Left renal cortex interstitium (tissue), 4 donors: Measurements from ENCODE around the gene COX20. TPM values are rescaled to one million over a fixed set of nuclear protein-coding genes. Genes with fewer than 3 reads are reported as not detected.

Experiments
- DNase-seq, 4 donors: peaks; one replicate each; pipeline ENCODE4 v3.0.0-alpha.2; 2013; ENCODE audit warnings: low read depth in 4 of 4, low spot score in 2 of 4, missing footprints in 1 of 4
- polyA plus RNA-seq, 4 donors: library from polyadenylated mRNA; unstranded; fragments of 120-200 nt; gene quantifications; one replicate each; pipeline ENCODE4 v1.2.1, GENCODE V29; 2013; ENCODE audit not compliant: insufficient read length in 4 of 4

The COX20 gene
- polyA plus RNA-seq, 4 donors: 106 to 130 (median 112) TPM

DNA sequence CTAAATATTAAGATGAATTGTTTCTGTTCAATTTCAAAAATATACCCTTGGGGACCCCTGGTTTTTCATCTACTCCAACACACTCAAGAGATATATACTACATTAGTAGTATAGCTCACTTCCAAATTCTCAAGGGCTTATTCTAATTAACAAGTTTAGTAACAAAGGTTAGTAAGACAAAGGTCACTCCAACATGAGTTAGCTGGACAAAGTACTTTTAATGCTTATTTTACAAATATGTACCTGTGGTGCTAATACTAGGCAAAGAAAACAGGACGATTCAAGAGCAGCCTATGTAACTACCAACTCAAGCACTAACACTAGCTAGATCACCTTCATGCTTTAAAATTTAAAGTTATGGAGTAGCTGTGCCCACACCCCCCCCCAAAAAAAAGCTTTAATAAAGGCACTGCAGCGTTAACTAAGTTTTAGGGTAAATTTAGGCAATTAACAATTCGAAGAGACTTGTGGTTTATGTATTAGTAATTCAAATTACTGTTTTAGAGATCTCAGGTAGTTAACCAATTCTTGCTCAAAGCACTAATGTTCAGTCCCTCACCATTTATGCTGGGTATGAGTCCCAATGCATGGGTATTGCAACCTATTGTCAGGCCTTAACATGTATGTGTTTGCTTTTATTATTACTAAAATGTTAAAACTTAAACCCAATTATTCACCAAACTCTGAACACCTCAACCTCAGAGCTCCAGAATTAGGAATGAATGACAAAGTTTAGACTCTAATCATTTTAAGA, 14.8 kb downstream of the COX20 start:
- DNase-seq: no peak

DNA sequence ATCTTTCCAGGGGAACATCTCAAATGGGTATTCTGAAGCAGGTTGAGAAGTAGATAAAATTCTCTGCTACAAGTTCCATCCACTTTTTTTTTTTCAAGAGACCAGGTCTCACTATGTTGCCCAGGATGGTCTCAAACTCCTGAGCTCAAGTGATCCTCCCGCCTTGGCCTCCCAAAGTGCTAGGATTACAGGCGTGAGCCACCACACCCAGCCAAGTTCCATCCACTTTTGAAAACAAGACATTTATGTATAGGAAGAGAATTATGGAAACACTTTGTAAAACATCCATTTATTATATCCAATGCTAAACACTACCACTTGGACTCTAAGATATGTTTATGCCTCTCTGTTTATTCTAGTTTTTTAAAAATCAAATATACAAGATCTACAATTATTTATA, 15.4 kb downstream of the COX20 start:
- DNase-seq: no peak

DNA sequence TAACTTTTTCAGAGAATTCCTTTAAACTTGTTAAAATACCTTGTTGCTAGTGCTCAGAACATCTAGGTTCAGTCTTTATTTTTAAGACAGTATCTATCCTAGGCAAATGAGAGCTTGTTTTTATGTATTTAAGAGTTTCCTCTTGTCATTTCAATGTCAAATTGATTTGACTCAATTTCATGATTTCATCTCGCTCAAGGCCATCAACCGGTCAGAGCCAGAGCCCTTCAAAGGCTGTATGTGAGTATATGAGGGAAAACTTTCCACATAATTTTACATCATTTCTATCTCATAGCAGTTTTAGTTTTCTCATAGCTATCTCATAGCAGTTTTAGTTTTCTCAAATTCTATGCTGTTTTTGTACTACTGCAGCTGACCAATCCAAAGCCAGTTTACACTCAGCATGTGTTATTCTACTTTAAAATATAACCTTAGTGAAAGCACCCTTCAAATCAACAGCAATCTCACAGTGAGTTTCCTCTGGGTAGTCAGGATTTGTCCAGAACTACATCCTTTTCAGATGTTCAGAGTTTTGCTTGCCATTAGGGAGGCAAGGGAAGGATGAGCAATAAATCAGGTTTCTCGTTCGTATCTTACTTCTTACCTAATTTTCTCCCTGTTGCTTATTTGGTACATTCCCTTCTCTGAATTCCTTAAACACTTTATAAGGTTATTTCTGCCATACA, 16.2 kb downstream of the COX20 start:
- DNase-seq: no peak

DNA sequence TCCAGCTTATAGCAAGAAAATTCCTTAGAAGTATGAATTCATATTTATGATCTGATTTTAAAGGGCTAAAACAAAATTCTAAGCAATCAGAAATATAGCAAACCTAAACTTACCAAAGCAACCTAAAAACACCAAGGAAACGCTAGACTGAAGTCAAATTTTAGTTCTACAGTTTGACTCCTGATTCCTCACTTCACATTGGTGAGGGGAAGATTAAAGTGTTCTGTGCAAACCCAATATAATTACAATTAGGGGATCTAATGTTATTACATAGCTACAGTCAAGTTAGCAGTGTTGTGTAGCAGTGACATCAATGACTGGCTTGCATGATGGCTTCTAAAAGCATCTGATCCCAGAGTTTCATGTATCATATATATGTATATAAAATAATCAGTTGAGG, 17.2 kb downstream of the COX20 start:
- no peak for DNase-seq

- no peak for DNase-seq
Observed at GRCh38 chr1:244854166-244854565, 18.7 kb downstream of the COX20 start.

- no peak for DNase-seq
Observed at GRCh38 chr1:244854865-244855578, 19.6 kb downstream of the COX20 start.

- no peak for DNase-seq
Observed at GRCh38 chr1:244857761-244858160, 22.3 kb downstream of the COX20 start.

GRCh38 chr1:244858357-244858756, 22.9 kb downstream of the COX20 start:
- DNase-seq: no peak

DNA sequence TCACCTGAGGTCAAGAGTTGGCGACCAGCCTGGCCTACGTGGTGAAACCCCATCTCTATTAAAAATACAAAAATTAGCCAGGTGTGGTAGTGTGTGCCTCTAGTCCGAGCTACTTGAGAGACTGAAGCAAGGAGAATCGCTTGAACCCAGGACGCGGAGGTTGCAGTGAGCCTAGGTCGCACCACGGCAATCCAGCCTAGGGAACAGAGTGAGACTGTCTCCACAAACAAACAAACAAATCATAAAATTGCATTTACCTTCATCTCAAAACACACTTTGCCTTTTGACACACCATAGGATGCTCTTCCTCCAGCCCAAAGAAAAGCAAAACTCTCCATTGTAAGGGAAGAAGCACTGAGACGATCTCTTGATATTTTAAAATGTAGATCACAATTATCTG, 24.6 kb downstream of the COX20 start:
- DNase-seq: no peak

GRCh38 chr1:244860914-244861610, 25.6 kb downstream of the COX20 start:
- DNase-seq: no peak

GRCh38 chr1:244861683-244862082, 26.2 kb downstream of the COX20 start:
- no peak for DNase-seq

- no peak for DNase-seq
Observed at GRCh38 chr1:244862354-244862698, 26.9 kb downstream of the COX20 start.

DNA sequence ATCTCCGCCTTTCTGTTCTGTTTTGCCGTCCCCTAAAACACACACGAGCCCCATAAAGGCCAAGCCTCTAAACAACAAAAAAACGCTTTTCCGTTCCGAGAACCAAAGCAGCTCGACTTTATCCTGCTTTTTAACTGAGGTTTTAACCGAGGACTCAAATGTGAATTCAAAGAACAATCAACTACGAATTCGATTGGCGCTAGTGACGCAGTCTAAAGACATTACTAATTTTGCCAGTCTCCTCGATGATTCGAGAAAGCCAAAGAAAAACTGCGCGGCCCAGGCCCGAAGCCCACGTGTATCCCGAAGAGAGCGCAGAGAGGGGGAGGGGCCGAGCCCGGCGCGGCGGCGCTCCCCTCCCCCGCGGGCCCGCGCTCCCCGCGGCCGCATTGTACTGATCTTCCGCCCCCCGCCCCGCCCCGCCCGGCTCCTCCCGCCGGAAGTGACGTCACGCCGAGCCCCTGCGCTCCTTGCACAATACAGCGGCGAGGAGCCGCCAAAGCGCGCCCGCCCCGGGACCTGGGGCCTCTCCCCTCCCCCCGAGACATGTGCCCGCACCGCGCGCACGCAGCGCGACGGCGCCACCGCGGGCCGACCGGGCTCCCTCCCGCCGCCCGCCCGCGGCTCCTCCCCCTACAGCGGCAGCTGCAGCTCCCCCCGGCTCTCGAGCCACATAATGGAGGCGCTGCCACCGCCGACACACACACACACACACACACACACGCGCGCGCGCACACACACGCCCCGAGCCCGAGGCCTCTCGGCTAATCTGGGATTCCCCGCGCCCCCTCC, 27.4 kb downstream of the COX20 start:
- DNase-seq: peak in 3 of 4 donors; percentile 80 to 86 (median 84)

GRCh38 chr1:244863491-244864252, 28.2 kb downstream of the COX20 start:
- no peak for DNase-seq

DNA sequence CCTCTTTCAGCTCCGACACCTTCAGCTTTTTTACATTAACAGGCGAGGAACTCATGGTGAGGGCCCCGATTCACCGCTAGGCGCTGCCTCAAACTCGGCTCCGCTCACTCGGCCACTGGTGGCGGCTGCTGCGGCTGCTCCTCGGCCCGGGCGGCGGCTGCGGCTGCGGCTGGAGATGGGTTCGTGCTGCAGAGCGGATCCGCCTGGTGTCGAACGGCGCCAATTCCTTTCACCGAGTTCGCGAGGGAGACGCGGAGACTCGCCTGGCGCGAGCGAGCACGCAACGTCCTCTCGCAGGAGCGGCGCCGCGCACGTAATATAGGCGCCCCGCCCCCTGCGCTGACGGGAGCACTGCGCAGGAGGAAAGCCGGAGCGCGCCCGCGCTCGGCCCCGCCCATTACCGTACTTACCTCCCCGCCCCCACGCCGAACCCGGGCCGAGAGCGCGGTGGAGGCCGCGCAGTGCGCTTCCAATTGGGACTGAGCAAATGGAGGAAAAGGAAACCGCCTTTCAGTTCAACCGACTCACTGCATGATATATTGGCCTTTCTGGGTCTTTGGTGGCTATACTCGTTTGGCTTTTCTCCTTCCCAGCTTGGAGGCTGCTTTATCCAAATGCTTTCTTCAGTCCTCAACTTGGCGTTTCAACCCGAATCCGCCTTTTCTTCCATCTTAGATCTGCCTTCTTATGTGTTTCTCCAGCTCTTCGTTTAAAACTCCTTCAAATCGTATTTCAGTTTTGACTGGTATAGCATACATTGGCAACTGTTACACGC, 29.0 kb downstream of the COX20 start, which contains the start of gene HNRNPU:
Gene HNRNPU (minus strand): TSS at position 291 of the 775 bp plus-strand sequence. CDS start 236 bp downstream, at position 55.
- peak; percentile 91 to 96 (median 94) for DNase-seq

GRCh38 chr1:244865028-244865371, 29.5 kb downstream of the COX20 start:
- DNase-seq: no peak

GRCh38 chr1:244865820-244866219, 30.4 kb downstream of the COX20 start:
- no peak for DNase-seq

DNA sequence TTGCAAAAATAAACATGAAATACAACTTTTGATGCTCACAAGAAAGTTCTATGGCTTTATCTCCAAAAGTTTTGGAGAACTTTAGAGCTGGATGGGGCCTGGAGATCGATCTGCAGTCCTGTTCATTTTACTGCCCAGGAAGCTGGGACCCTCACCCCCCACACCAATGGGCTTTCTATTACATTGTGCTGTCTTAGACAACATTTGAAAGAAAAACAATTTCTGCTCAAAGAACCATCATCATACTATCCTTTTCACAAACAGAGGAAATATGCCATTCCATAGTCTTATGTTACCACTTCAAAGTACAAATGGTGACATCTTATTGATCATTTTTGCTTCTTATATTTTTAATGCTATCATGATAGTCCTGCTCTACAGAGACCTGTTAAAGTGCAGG, 30.9 kb downstream of the COX20 start:
- DNase-seq: no peak
